Astrocyte of the spinal cord (primary cell): ENCODE data around the gene MREG.

Experiments used
- DNase-seq: peaks from one replicate; pipeline ENCODE4 v3.0.0; 2011; ENCODE audit warnings: low read depth, low spot score
- H3K4me3 ChIP-seq: 2 replicates; pipeline ENCODE4 v1.5.1; 2011; ENCODE audit warnings: low read depth, mild to moderate bottlenecking, low read length, moderate library complexity
- CTCF ChIP-seq: IDR thresholded peaks from 2 replicates; pipeline ENCODE4 v1.5.1; 2012; ENCODE audit warnings: low read depth, mild to moderate bottlenecking, low read length, inconsistent platforms
- in situ Hi-C: cut with HindIII; loops from 2 replicates; pipeline ENCODE4 v1.10.0; 2017; ENCODE audit warnings: low sequenced_read_pairs

Gene MREG

GRCh38 chr2:216024779-216025336 is 11.5 kb upstream of the MREG start:
- in situ Hi-C loops = no loop called here
- TF ChIP-seq CTCF = no peak

GRCh38 chr2:216023055-216023648 is 9.8 kb upstream of the MREG start:
- H3K4me3 ChIP-seq = no peak overlapping the region
- in situ Hi-C loops = no loop called here
- peak; percentile 70 for TF ChIP-seq CTCF
- DNase-seq = peak; percentile 58

More at GRCh38 chr2:216024779-216025336, 11.5 kb upstream of the MREG start:
- DNase-seq = no peak
- H3K4me3 ChIP-seq = no peak overlapping the region

GRCh38 chr2:216021768-216022565 is 8.6 kb upstream of the MREG start:
- in situ Hi-C loops = no loop called here
- TF ChIP-seq CTCF = no peak
- no peak for DNase-seq
- no peak overlapping the region for H3K4me3 ChIP-seq

GRCh38 chr2:216018709-216019108 is 5.4 kb upstream of the MREG start:
- in situ Hi-C loops = no loop called here
- no peak for TF ChIP-seq CTCF
- no peak overlapping the region for H3K4me3 ChIP-seq
- DNase-seq = no peak

GRCh38 chr2:216017365-216017764 is 4.0 kb upstream of the MREG start:
- no peak for DNase-seq

GRCh38 chr2:216016581-216016980 is 3.2 kb upstream of the MREG start:
- in situ Hi-C loops = no loop called here
- no peak for TF ChIP-seq CTCF
- no peak overlapping the region for H3K4me3 ChIP-seq
- no peak for DNase-seq

More at GRCh38 chr2:216017365-216017764, 4.0 kb upstream of the MREG start:
- in situ Hi-C loops = no loop called here
- no peak overlapping the region for H3K4me3 ChIP-seq
- TF ChIP-seq CTCF = no peak
